Peyer's patch (tissue), 4 donors: ENCODE measurements around the gene TMEM198. TPM values are rescaled to one million over a fixed set of nuclear protein-coding genes. Genes with fewer than 3 reads are reported as not detected.
A peak's percentile ranks its signal among the peaks of the same experiment; 100 is the strongest.

Experiments
- DNase-seq, 3 donors: peaks; one replicate each; pipeline ENCODE4 v3.0.0-alpha.2; 2017 to 2019
- H3K27ac ChIP-seq, 4 donors: fragments of 200-600 bp; sonication (generic); one replicate each; pipeline ENCODE4 v1.5.1; 2016 to 2019
- H3K27me3 ChIP-seq, 2 donors: fragments of 200-600 bp; sonication (generic); one replicate each; pipeline ENCODE4 v1.5.1; 2019
- H3K36me3 ChIP-seq, 3 donors: fragments of 200-600 bp; sonication (generic); one replicate each; pipeline ENCODE4 v1.5.1; 2016 to 2019
- H3K4me1 ChIP-seq, 4 donors: fragments of 200-600 bp; sonication (generic); one replicate each; pipeline ENCODE4 v1.5.1; 2016 to 2019
- H3K4me3 ChIP-seq, 4 donors: fragments of 200-600 bp; sonication (generic); 1 replicate in 3 of 4; 2 replicates in 1 of 4; pipeline ENCODE4 v1.5.1; 2016 to 2019; ENCODE audit warnings: mild to moderate bottlenecking in 1 of 4
- H3K9me3 ChIP-seq, 4 donors: fragments of 200-600 bp; sonication (generic); one replicate each; pipeline ENCODE4 v1.5.1; 2016 to 2019; ENCODE audit warnings: mild to moderate bottlenecking in 1 of 4
- CTCF ChIP-seq, 6 experiments: fragments of 450-650 bp in 4 of 6; fragments of 200-600 bp in 2 of 6; sonication (generic) in 1 of 6; IDR thresholded peaks; one replicate each; pipeline ENCODE4 v1.5.1; 2017 to 2019; ENCODE audit warnings: antibody characterized with exemption in 6 of 6, mild to moderate bottlenecking in 3 of 6, moderate library complexity in 1 of 6
- POLR2A ChIP-seq, 2 donors: fragments of 450-650 bp; IDR thresholded peaks; one replicate each; pipeline ENCODE4 v1.5.1; 2017; ENCODE audit warnings: antibody characterized with exemption in 2 of 2, mild to moderate bottlenecking in 2 of 2, moderate library complexity in 2 of 2
- total RNA-seq, 4 donors: library from RNA; depleted of rRNA; stranded (reverse); fragments of >200 nt; gene quantifications; one replicate each; pipeline ENCODE4 v1.1.0, GENCODE V29; 2016

The TMEM198 gene
- total RNA-seq: 10 to 100 TPM in 3 of 4 donors, 1 to 10 TPM in 1; 6.6 to 25.5 (median 13.9) TPM

GRCh38 chr2:219543596-219544358 lies at the start of gene TMEM198, which contains the start of gene CHPF:
Gene TMEM198, plus strand, starts transcription at chr2:219544028. Its CDS starts 700 bp downstream, at chr2:219544728.
Gene CHPF, minus strand, starts transcription at chr2:219543809. Its CDS starts 271 bp downstream, at chr2:219543538.
- DNase-seq: peak; percentile 92 to 98 (median 98)
- H3K27me3 ChIP-seq: no peaks in the 10 kb centered on the region
- peaks cover 0 to 23% (median 14%) of the 10 kb centered on the region in 4 donors for H3K4me1 ChIP-seq
- H3K9me3 ChIP-seq: no peaks in the 10 kb centered on the region
- peaks cover 0 to 27% (median 0%) of the 10 kb centered on the region in 3 donors for H3K36me3 ChIP-seq
- TF ChIP-seq POLR2A (IDR thresholded peaks at IDR 0.05) (peak; percentile 29 to 72), CTCF (IDR thresholded peaks at IDR 0.05) (no peak)
- H3K4me3 ChIP-seq: peak within 1 kb of the TSS; percentile 54 to 80 (median 80)
- peak within 1 kb of the TSS; percentile 78 to 95 (median 89) for H3K27ac ChIP-seq

- H3K4me3 ChIP-seq: no peak overlapping the region
- H3K27ac ChIP-seq: peak overlapping the region in 1 of 4 donors; percentile 98
- no peak for DNase-seq
- no peaks in the 10 kb centered on the region for H3K9me3 ChIP-seq
- TF ChIP-seq CTCF (IDR thresholded peaks at IDR 0.05) (peak in 1 of 6 experiments; percentile 17), POLR2A (IDR thresholded peaks at IDR 0.05) (no peak)
- H3K4me1 ChIP-seq: peaks cover 0 to 24% (median 11%) of the 10 kb centered on the region in 4 donors
- H3K36me3 ChIP-seq: no peaks in the 10 kb centered on the region
- peaks cover 0 to 5% of the 10 kb centered on the region in 2 donors for H3K27me3 ChIP-seq
Observed at GRCh38 chr2:219494952-219495530, 48.8 kb upstream of the TMEM198 start.

- no peak overlapping the region for H3K4me3 ChIP-seq
- no peaks in the 10 kb centered on the region for H3K36me3 ChIP-seq
- DNase-seq: peak in 2 of 3 donors; percentile 54 to 76
- H3K27ac ChIP-seq: peak overlapping the region in 1 of 4 donors; percentile 98
- TF ChIP-seq CTCF (IDR thresholded peaks at IDR 0.05) (peak in 5 of 6 experiments; percentile 18 to 57 (median 51)), POLR2A (IDR thresholded peaks at IDR 0.05) (no peak)
- peaks cover 0 to 26% (median 11%) of the 10 kb centered on the region in 4 donors for H3K4me1 ChIP-seq
- peaks cover 0 to 5% of the 10 kb centered on the region in 2 donors for H3K27me3 ChIP-seq
- no peaks in the 10 kb centered on the region for H3K9me3 ChIP-seq
Observed at GRCh38 chr2:219495531-219496122, 48.2 kb upstream of the TMEM198 start.

GRCh38 chr2:219496247-219496824 lies 47.5 kb upstream of the TMEM198 start:
- TF ChIP-seq POLR2A (IDR thresholded peaks at IDR 0.05): no peak
- TF ChIP-seq CTCF (IDR thresholded peaks at IDR 0.05): no peak
- H3K36me3 ChIP-seq: peaks cover 0 to under 1% (median 0%) of the 10 kb centered on the region in 3 donors
- DNase-seq: no peak
- peak overlapping the region in 3 of 4 donors; percentile 9 to 76 (median 69) for H3K4me3 ChIP-seq
- H3K4me1 ChIP-seq: peaks cover 0 to 26% (median 11%) of the 10 kb centered on the region in 4 donors
- no peaks in the 10 kb centered on the region for H3K9me3 ChIP-seq
- peaks cover 0 to 5% of the 10 kb centered on the region in 2 donors for H3K27me3 ChIP-seq
- H3K27ac ChIP-seq: peak overlapping the region in 2 of 4 donors; percentile 98 to 99
